Limb (tissue), 2 donors: ENCODE measurements around the gene TTC19.

ENCODE experiments used
- DNase-seq, 2 donors: peaks; one replicate each; pipeline ENCODE4 v3.0.0-alpha.2; 2016; ENCODE audit errors: extremely low spot score in 2 of 2

The TTC19 gene

DNA sequence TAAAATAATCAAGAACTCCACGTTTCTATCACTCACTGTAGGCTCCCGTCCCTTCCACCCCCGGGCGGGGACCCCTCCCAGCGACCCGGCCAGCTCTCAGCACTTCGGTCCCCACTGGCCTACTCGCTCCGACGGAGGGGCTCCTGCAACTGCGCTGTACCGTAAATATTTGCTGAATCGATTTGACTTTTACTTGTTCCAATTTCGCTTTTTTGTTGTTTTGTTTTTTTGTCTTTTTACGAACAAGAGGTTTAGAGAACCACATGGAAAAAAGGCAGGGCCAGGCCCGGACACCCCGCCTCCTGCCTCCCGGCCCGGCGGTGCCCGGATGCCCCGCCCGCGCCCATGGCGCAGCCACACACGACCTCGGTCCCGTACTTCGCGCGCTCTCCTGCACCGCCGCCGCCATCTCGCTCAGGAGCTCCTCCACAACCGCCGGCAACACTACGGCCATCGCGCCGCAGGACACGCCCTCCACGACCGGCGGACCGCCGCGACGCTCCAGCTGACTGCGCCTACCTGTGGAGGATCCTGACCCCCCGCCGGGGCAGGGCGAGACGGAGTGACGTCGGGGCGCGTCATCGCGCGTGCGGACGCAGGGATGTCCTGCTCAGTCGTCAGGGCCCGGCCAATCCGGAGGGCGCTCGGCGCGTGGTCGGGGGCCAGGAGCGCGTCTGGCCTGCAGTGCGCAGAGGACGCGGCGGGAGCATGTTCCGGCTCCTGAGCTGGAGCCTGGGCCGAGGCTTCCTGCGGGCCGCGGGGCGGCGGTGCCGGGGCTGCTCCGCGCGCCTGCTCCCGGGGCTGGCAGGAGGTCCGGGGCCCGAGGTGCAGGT, at the start of gene TTC19, which contains the start of gene ZSWIM7:
Gene TTC19, plus strand, starts transcription at position 684 of the 833 bp plus-strand sequence. Its CDS starts 25 bp downstream, at position 709.
Gene ZSWIM7, minus strand, starts transcription at position 564 of the 833 bp plus-strand sequence. Its CDS starts 110 bp downstream, at position 454.
- peak; percentile 93 to 98 for DNase-seq

DNA sequence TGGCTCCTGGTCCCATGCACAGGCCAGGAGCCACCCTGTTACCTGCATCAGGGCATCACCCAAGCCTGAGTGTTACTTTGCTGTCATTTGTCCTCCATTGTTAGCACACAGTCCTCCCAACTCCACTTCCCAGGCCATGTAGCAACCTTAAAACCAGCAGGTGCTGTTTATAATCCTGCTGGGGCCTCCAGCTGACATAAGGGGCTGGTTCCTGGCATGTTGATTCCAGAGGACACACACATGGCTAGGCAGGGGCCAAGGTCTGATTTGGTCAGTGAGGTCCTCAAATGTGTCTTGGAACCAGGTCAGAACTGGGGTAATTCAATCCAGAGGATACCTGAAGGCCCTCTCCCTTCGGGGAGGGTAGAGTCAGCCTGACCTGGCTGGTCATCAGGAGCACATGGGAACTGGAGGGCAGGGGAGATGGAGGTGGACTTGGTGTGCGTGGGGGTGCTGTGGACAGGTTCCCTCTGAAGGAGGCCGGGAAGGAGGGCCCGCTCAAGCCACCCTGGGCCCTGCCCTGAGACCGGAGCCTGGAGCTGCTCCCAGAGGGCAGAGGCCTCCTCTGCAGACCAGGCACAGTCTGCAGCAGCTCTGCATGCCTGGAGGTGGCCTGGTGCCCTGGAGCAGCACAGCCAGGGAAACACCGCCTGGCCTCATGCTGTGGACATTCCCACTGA, 48.1 kb upstream of the TTC19 start:
- no peak for DNase-seq

DNA sequence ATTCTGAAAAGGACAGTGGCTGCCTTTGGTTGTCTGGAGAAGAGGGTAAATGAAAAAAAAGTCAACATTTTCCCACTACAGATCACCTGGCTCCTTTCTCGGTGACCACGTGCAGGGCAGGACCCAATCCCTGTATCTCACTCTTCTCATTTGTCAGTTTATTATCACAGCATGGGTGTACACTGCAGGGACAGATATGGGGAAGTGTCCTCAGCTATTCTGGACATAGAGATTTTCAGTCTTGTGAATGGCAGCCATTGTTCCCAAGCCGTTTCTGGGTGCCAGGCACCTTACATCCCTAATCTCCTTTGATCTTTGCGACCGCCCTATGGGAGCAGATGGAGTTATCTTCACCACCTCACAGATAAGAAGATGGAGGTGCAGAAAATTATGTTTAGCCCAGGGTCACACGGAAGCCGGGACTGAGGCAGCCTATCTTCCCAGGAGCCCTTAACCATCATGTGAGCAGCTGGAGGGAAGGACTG, 47.5 kb upstream of the TTC19 start:
- DNase-seq: no peak

DNA sequence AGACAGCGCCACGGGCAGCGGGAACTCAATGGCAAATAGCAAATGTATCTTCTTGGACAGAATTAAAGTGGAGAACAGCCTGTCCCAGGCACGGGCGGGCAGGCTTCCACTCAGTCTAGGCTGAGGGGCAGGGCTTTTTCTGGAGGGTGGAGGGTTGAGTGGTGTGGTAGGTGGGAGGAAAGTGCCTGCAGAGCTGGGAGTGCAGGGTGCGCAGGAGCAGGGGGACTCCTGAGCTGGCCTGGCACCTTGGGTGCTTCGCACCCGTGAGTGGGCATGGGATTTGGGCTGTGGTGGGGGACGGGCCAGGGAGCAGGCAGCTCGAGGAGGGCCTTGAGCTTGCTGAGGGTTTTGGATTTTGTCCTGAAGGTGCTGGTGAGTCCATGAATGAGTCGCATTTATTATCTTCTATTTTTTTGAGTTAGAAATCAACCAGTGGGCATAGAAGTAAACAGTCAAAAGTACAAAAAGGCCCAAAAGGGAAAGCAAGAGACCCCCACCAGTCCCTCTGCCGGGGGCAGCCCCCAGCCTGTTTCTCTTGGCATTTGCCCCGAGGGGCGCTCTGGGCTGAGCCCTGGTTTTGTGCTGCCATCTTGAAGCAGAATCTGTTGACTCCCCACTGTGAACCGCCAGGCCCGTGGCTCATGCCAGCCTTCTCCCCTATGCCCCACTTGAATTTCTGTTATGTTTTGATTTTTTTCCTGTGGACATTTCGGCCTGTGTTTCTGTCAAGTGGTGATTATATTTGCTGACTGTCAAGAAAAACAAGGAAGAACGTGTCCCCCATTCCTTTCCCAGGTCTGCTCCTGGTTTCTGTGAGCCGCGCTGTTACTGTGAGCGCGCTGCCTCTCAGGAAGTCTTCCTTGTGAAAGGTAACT, 46.5 kb upstream of the TTC19 start:
- DNase-seq: no peak

DNA sequence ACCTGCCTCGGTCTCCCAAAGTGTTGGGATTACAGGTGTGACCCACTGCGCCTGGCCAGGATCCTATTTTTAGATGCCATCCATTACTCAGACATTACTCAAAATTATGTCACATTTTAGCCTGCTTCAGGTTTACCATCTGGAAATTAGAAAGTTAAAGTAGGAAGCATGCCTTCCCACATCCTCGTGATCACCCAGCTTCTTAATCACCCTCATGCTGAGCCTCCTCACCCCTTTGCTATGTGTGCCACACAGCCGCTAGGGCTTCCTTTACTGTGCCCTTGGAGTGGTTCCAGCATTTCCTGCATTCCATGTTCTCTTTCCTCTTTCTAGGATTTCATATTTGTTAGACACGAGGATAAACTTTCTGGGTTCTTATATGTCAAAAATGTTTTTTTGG, 45.4 kb upstream of the TTC19 start:
- DNase-seq: no peak

DNA sequence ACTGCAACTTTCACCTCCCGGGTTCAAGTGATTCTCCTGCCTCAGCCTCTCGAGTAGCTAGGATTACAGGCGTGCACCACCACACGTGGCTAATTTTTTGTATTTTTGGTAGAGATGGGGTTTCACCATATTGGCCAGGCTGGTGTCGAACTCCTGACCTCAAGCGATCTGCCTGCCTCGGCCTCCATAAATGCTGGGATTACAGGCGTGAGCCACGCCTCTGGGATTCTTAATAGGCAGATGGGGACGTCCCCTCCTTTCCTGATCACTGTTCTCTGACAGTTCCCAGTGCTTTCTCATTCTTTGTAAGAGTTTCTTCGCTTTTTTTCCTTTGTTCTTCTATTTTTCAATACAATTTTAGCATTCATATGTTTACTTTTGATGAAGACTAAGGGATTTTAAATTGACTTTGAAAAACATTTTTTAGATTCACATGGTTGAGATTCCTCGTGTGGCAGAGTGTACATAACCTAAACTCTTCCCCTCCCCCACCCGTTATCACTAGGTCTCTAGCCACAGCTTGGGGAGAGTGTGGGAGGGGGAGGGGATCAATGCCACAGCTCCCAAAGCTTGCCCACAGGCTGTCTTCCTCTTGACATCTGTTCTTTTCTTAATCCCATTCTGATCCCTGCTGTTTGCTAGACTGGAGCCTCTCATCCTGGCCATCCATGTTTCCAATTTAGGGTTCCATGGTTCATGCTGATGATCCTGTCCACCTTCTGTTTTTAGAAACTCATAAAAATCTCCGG, 43.7 kb upstream of the TTC19 start:
- DNase-seq: no peak

DNA sequence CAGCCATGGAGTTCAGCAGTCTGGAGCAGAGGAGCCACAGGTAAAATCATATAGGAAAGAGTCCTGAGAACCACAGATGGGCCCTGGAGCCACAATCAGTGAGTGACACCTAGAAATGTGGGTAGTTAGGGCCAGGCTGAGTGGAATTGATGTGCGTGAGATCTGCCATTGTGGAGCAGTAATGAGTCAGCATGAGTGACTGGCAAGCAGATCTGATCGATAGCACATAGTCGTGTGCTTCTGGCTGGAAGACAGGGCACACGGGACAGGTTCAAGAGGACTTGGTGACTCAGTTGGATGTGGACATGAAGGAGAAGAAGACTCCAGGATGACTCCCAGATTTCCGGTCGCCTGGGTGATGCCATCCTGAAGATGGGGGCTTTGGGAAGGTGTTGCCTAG, 42.4 kb upstream of the TTC19 start:
- no peak for DNase-seq

DNA sequence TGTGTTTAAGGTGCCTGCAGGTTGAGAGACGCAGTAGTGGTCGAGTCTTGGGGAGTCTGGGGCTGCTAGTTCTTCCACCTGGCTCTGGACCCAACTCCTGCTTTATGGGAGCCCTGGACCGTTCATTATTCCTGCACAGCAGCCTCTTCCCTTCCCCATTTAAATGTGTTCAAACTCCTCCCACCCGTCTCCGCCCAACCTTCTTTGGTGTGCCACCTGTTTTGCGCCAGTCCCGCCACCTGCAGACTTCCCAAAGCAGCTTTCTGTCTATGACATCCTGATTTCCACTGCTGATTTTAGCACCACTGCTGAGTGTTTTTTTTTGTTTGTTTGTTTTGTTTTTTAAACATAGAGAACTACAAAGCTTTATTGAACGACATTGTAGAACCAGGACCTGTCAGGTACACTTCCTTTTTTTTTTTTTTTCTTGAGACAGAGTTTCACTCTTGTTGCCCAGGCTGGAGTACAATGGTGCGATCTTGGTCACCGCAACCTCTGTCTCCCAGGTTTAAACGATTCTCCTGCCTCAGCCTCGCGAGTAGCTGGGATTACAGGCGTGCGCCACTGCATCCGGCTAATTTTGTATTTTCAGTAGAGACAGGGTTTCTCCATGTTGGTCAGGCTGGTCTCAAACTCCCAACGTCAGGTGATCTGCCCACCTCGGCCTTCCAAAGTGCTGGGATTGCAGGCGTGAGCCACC, 41.9 kb upstream of the TTC19 start:
- DNase-seq: no peak

- DNase-seq: no peak
These were observed 41.2 kb upstream of the TTC19 start for GRCh38 chr17:15958484-15958854.

- DNase-seq: no peak
These were observed 35.9 kb upstream of the TTC19 start for GRCh38 chr17:15963670-15964110.

GRCh38 chr17:15965528-15965927, 34.1 kb upstream of the TTC19 start:
- no peak for DNase-seq

DNA sequence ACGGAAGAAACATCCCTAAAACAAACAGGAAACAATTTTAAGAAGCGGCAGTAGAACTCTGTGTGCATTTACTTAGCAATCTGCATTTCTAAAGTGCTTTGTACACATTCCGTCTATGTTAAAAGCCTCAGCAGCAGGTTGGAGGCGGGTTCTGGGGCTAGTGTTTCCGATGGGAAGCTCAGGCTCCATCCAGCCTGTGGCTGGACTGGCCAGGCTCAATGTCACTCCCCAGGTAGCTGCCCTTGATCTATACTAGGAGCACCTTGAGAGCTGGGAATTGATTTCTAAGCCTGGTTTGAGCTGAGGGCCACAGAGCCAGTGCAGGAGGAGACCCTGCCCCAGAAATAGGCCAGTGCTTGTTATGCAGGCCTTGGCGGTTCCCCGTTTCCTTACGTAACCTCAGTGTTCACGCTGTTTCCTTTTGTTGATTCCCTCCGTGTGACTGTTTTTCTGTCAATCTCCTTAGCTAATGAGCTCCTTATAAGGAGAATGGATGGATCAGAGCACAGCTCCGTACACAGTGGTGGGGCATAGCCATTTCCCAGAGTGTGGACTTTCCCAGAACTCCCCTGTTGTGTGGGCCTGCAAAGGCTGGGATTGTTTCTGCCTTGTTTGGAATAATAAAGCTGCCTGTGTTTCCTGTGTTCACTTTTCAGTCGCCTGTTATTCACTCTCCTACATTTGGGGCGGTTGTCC, 33.3 kb upstream of the TTC19 start:
- DNase-seq: no peak

DNA sequence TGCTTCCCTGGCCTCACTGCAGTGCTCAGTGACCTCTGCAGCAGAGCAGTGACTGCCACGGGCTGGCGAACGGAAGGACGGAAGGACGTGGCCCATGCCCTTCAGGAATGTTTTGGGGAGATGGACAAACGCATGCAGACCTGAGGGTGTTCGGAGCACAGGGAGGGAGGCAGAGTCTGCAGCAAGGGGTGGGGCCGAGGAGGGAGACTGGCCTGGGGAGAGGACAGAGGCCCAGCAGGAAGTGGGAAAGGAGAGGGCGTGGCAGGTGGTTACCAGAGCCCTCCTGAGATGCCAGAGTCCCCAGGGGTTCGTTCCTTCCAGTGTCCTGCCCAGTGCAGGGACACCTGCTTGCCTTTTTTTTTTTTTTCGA, 32.8 kb upstream of the TTC19 start:
- no peak for DNase-seq

GRCh38 chr17:15967706-15968399, 31.8 kb upstream of the TTC19 start:
- no peak for DNase-seq

GRCh38 chr17:15969463-15969862, 30.2 kb upstream of the TTC19 start:
- no peak for DNase-seq

- DNase-seq: no peak
These were observed 29.1 kb upstream of the TTC19 start for GRCh38 chr17:15970500-15970899.

- no peak for DNase-seq
These were observed 28.4 kb upstream of the TTC19 start for GRCh38 chr17:15971098-15971678.

- no peak for DNase-seq
These were observed 27.7 kb upstream of the TTC19 start for GRCh38 chr17:15971882-15972281.

DNA sequence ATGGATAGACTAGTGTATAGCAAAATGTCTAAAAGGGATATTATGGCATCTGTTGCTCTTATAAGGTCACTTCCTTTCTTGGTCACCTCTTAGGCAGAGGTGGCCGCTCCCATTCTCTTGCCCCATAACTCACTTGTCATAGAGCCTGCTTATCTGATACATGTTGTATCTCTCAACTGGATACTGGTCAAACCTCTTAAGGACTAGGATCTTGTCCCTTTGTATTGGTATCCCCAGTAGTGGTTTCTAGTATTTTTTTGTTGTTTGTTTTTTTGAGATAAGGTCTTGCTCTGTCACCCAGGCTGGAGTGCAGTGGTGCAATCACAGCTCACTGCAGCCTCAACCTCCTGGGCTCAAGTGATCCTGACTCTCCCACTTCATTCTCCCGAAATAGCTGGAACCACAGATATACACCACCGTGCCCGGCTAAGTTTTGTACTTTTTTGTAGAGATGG, 27.1 kb upstream of the TTC19 start:
- DNase-seq: no peak
